Measurements from ENCODE around the gene NCAN. TPM values are rescaled to one million over a fixed set of nuclear protein-coding genes. Genes with fewer than 3 reads are reported as not detected.

Gene NCAN
- polyA plus RNA-seq, 1 donor (not counting 4 experiments of a cell fraction or from before 2014, with no cell fraction given), result not detected

DNA sequence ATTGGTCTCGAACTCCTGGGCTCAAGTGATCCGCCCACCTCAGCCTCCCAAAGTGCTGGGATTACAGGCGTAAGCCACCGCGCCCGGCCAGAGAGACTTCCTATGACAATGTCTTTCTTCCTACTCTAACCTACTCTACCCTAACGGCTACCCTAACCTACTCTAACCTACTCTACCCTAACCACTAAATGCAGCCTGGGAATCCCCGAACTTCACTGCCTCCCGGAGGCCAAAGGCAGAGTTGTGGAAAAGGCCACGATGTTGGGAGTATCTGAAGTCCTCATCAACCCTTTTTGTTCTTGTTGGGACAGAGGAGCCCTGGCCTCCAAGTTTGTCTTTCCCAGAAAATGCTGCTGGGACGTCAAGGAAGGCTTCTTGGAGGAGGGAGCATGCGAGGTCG is 7.6 kb upstream of the NCAN start:
- H3K4me2 ChIP-seq (ENCODE audit: control insufficient read depth, extremely low read depth, insufficient read depth, low read depth, low read length), result no peak overlapping the region
- peaks cover 6 to 14% of the 10 kb centered on the region in 2 experiments for H3K36me3 ChIP-seq (ENCODE audit: control insufficient read depth in 2 of 2, extremely low read depth in 1 of 2, insufficient read depth in 2 of 2, low read length in 2 of 2)
- H3K4me3 ChIP-seq (ENCODE audit: control insufficient read depth in 2 of 3, extremely low read depth in 1 of 3, insufficient read depth in 2 of 3, low read depth in 1 of 3, low read length in 3 of 3), result no peak overlapping the region
- no peak overlapping the region for H2AFZ ChIP-seq (ENCODE audit: control insufficient read depth, low read length)
- peaks cover 13% of the 10 kb centered on the region for H3K79me2 ChIP-seq (ENCODE audit: control insufficient read depth, insufficient read depth, low read length)
- TF ChIP-seq, protein P1, sequence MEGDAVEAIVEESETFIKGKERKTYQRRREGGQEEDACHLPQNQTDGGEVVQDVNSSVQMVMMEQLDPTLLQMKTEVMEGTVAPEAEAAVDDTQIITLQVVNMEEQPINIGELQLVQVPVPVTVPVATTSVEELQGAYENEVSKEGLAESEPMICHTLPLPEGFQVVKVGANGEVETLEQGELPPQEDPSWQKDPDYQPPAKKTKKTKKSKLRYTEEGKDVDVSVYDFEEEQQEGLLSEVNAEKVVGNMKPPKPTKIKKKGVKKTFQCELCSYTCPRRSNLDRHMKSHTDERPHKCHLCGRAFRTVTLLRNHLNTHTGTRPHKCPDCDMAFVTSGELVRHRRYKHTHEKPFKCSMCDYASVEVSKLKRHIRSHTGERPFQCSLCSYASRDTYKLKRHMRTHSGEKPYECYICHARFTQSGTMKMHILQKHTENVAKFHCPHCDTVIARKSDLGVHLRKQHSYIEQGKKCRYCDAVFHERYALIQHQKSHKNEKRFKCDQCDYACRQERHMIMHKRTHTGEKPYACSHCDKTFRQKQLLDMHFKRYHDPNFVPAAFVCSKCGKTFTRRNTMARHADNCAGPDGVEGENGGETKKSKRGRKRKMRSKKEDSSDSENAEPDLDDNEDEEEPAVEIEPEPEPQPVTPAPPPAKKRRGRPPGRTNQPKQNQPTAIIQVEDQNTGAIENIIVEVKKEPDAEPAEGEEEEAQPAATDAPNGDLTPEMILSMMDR (optimal IDR thresholded peaks at IDR 0.05 in 1 of 3, IDR thresholded peaks at IDR 0.05 in 1 of 3, conservative IDR thresholded peaks at IDR 0.05 in 1 of 3; ENCODE audit: extremely low read depth in 1 of 3, insufficient read depth in 2 of 3, low read length in 3 of 3), result no peak
- TF ChIP-seq EZH2 (IDR thresholded peaks at IDR 0.05; ENCODE audit: low read length), result no peak
- dilution Hi-C loops (cut with MboI; ENCODE audit: extremely low pct_ligation_motif_present, low sequenced_read_pairs), result no loop called here
- no peak overlapping the region for H3K27ac ChIP-seq (ENCODE audit: control insufficient read depth, insufficient read depth, low read length)
- FAIRE-seq (no peak), DNase-seq (ENCODE audit: low read depth, low spot score) (no peak)
- no peaks in the 10 kb centered on the region for H4K20me1 ChIP-seq (ENCODE audit: control insufficient read depth, extremely low read depth, insufficient read depth, low read length)
- H3K4me1 ChIP-seq (ENCODE audit: control insufficient read depth, extremely low read depth, insufficient read depth, low read length), result peaks cover 8% of the 10 kb centered on the region
- H3K27me3 ChIP-seq (ENCODE audit: control insufficient read depth, extremely low read depth, insufficient read depth, low read length), result no peaks in the 10 kb centered on the region
- no peaks in the 10 kb centered on the region for H3K9me3 ChIP-seq (ENCODE audit: control insufficient read depth, low read depth, low read length)
- no peaks in the 10 kb centered on the region for H3K9me1 ChIP-seq (ENCODE audit: control insufficient read depth, extremely low read depth, insufficient read depth, low read length)
- H3K9ac ChIP-seq (ENCODE audit: control insufficient read depth, extremely low read depth, insufficient read depth, low read length), result no peak overlapping the region

DNA sequence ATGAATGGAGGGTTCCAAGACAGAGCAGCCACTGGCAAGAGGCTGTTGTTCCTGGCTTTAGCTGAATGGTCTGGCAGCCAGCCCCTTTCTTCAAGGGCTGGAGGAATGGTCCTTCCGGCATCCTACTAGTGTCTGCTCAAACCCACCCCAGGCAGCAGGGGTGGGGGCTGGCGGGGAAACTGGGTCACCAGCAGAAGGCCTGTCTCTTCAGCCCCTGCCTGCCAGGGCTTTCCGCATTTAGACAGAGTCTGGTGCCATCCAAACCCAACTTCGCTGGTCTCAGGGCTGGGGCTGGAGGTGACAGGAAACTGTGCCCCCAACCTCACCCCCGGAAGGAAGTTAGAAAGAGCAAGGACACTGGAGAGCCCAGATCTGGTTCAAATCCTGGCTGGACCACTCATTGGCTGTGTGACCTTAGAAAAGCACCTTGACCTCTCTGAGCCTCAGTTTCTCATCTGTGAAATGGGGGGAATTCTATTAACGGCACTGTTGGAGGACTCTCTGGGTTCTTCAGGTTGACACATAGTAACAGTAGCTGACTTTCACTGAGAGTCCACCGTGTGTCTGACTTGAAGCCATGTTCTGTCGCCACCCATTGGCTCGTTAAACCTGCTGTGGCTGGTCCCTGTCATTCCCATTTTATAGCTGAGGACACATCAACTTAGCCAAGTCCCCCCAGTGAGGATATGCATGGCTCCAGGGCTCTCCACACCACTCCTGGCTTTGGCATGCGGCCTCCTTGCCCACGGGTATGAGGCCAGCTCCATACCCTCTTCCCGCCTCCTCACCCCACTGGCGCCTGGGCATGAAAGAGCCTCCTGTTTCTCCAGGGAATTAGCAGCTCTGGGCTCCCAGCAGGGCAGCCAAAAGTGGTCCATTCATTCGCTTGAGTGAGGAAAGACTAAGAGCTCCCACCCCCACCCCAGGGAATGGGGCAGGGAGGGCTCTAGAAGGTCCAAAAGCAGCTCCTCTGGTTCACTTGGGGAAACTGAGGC is 6.0 kb upstream of the NCAN start:
- DNase-seq (ENCODE audit: low read depth, low spot score) (no peak), FAIRE-seq (no peak)
- H3K9ac ChIP-seq (ENCODE audit: control insufficient read depth, extremely low read depth, insufficient read depth, low read length), result no peak overlapping the region
- no peak overlapping the region for H3K4me2 ChIP-seq (ENCODE audit: control insufficient read depth, extremely low read depth, insufficient read depth, low read depth, low read length)
- no peak for TF ChIP-seq EZH2 (IDR thresholded peaks at IDR 0.05; ENCODE audit: low read length)
- TF ChIP-seq, protein P1 (optimal IDR thresholded peaks at IDR 0.05 in 1 of 3, IDR thresholded peaks at IDR 0.05 in 1 of 3, conservative IDR thresholded peaks at IDR 0.05 in 1 of 3; ENCODE audit: extremely low read depth in 1 of 3, insufficient read depth in 2 of 3, low read length in 3 of 3), result no peak
- peaks cover 4 to 13% of the 10 kb centered on the region in 2 experiments for H3K36me3 ChIP-seq (ENCODE audit: control insufficient read depth in 2 of 2, extremely low read depth in 1 of 2, insufficient read depth in 2 of 2, low read length in 2 of 2)
- H4K20me1 ChIP-seq (ENCODE audit: control insufficient read depth, extremely low read depth, insufficient read depth, low read length), result no peaks in the 10 kb centered on the region
- H3K9me3 ChIP-seq (ENCODE audit: control insufficient read depth, low read depth, low read length), result no peaks in the 10 kb centered on the region
- H3K9me1 ChIP-seq (ENCODE audit: control insufficient read depth, extremely low read depth, insufficient read depth, low read length), result no peaks in the 10 kb centered on the region
- no peaks in the 10 kb centered on the region for H3K27me3 ChIP-seq (ENCODE audit: control insufficient read depth, extremely low read depth, insufficient read depth, low read length)
- H3K27ac ChIP-seq (ENCODE audit: control insufficient read depth, insufficient read depth, low read length), result no peak overlapping the region
- dilution Hi-C loops (cut with MboI; ENCODE audit: extremely low pct_ligation_motif_present, low sequenced_read_pairs), result no loop called here
- H3K4me1 ChIP-seq (ENCODE audit: control insufficient read depth, extremely low read depth, insufficient read depth, low read length), result peaks cover 8% of the 10 kb centered on the region
- H2AFZ ChIP-seq (ENCODE audit: control insufficient read depth, low read length), result no peak overlapping the region
- H3K4me3 ChIP-seq (ENCODE audit: control insufficient read depth in 2 of 3, extremely low read depth in 1 of 3, insufficient read depth in 2 of 3, low read depth in 1 of 3, low read length in 3 of 3), result no peak overlapping the region
- H3K79me2 ChIP-seq (ENCODE audit: control insufficient read depth, insufficient read depth, low read length), result peaks cover 13% of the 10 kb centered on the region

All from keratinocyte (primary cell).